Calu3 (cell line): Measurements from ENCODE around the gene MYO3B. TPM values are rescaled to one million over a fixed set of nuclear protein-coding genes. Genes with fewer than 3 reads are reported as not detected.

ENCODE experiments used
- BruUV-seq: library from RNA; stranded (reverse); fragments of 400-500 nt; replicated peaks from 2 replicates; lab custom pipeline; 2021; lab: Mats Ljungman, UMichigan
- CTCF ChIA-PET: fragments of 300-600 bp; sonication (Branson Sonifier 250); formaldehyde crosslinking; loops from one replicate; lab custom pipeline; 2022; ENCODE audit warnings: antibody characterized with exemption; lab: Charles Lee
- DNase-seq: peaks from one replicate; pipeline ENCODE4 v3.0.0; 2022
- H3K27ac Mint-ChIP-seq: one replicate; pipeline ENCODE4 v1.8.0; 2022; ENCODE audit warnings: mixed read lengths; ENCODE audit not compliant: unreplicated experiment
- H3K27me3 Mint-ChIP-seq: one replicate; pipeline ENCODE4 v1.8.0; 2022; ENCODE audit warnings: mixed read lengths; ENCODE audit not compliant: unreplicated experiment
- H3K36me3 Mint-ChIP-seq: one replicate; pipeline ENCODE4 v1.8.0; 2022; ENCODE audit warnings: mild to moderate bottlenecking, moderate library complexity, mixed read lengths; ENCODE audit not compliant: insufficient read depth, unreplicated experiment
- H3K4me1 Mint-ChIP-seq: one replicate; pipeline ENCODE4 v1.8.0; 2022; ENCODE audit warnings: mild to moderate bottlenecking, low read depth, mixed read lengths; ENCODE audit not compliant: unreplicated experiment
- H3K4me3 Mint-ChIP-seq: one replicate; pipeline ENCODE4 v1.8.0; 2022; ENCODE audit warnings: mild to moderate bottlenecking, low read depth, moderate library complexity, mixed read lengths; ENCODE audit not compliant: unreplicated experiment
- H3K9me3 Mint-ChIP-seq: one replicate; pipeline ENCODE4 v1.8.0; 2022; ENCODE audit warnings: low read depth, mixed read lengths; ENCODE audit not compliant: unreplicated experiment
- intact Hi-C: fragments of 100-400 bp; cut with micrococcal nuclease; formaldehyde crosslinking; loops from one replicate; pipeline ENCODE4 v1.10.0; 2022; ENCODE audit not compliant: unreplicated experiment
- total RNA-seq: library from RNA; stranded (reverse); gene quantifications from 2 replicates; pipeline ENCODE4 v1.2.3, GENCODE V29; 2022
- TF ChIP-seq, protein P1 (sequence below): fragments of 200-600 bp; IDR thresholded peaks from one replicate; pipeline ENCODE4 v1.8.0; 2022; ENCODE audit warnings: antibody characterized with exemption; ENCODE audit not compliant: unreplicated experiment

Gene MYO3B
- total RNA-seq, 1 experiment from 2014 or later, result 5.0 TPM

- H3K27me3 Mint-ChIP-seq, result no peaks in the 10 kb centered on the region
- no TSS peak for BruUV-seq
- no peaks in the 10 kb centered on the region for H3K36me3 Mint-ChIP-seq
- no peak overlapping the region for H3K27ac Mint-ChIP-seq
- DNase-seq, result no peak
- no peak overlapping the region for H3K4me3 Mint-ChIP-seq
- no peaks in the 10 kb centered on the region for H3K9me3 Mint-ChIP-seq
- TF ChIP-seq, protein P1, sequence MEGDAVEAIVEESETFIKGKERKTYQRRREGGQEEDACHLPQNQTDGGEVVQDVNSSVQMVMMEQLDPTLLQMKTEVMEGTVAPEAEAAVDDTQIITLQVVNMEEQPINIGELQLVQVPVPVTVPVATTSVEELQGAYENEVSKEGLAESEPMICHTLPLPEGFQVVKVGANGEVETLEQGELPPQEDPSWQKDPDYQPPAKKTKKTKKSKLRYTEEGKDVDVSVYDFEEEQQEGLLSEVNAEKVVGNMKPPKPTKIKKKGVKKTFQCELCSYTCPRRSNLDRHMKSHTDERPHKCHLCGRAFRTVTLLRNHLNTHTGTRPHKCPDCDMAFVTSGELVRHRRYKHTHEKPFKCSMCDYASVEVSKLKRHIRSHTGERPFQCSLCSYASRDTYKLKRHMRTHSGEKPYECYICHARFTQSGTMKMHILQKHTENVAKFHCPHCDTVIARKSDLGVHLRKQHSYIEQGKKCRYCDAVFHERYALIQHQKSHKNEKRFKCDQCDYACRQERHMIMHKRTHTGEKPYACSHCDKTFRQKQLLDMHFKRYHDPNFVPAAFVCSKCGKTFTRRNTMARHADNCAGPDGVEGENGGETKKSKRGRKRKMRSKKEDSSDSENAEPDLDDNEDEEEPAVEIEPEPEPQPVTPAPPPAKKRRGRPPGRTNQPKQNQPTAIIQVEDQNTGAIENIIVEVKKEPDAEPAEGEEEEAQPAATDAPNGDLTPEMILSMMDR, result no peak
- CTCF ChIA-PET, result no interaction called here
- no peaks in the 10 kb centered on the region for H3K4me1 Mint-ChIP-seq
- intact Hi-C loops, result no loop called here
Measured at GRCh38 chr2:170227951-170228350, 50.0 kb downstream of the MYO3B start.

DNA sequence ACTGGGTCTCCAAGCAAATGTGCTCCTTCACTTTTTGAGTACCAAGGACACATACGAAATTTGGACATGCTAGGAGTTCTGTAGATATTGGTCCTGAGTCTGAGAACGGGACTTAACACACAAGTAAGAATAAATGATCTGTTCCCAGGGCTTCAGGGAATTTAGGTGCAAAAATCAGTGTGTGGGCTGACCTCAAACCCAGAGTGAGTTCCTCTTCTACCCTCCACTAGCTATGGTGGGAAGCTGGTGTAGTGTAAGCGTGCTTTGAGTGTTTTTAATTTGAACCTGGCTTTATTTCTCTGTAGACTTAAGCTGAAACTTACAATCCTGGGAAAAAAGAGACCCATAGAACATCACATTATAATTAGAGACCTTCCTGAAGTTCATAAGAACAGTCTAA, 50.5 kb downstream of the MYO3B start:
- no peaks in the 10 kb centered on the region for H3K9me3 Mint-ChIP-seq

DNA sequence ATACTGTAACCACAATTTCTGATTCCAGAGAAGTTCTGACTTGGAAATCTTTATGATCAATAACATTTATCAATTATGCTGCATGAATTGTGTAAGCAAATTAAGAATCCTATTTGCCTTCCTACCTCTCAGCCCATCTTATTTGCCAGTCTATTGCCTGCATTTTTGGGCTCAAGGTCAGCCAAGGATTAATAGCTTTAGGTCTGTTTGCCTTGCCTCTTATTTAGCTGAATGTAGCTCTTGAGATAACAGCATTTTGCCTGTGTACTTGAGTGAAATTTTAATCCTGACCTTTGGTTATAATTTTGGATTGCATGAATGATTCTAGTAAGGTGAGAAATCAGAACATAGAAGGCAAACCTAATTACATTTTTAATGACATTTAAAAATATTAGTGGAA, 51.2 kb downstream of the MYO3B start:
- no peak for DNase-seq
- TF ChIP-seq, protein P1, result no peak
- no TSS peak for BruUV-seq
- Mint-ChIP-seq H3K27ac (no peak overlapping the region), H3K9me3 (no peaks in the 10 kb centered on the region), H3K4me3 (no peak overlapping the region), H3K27me3 (no peaks in the 10 kb centered on the region), H3K36me3 (no peaks in the 10 kb centered on the region), H3K4me1 (no peaks in the 10 kb centered on the region)
- CTCF ChIA-PET, result interaction anchor here (0.8 to 1.3 kb wide), 2 partner anchors 10 to 13 kb away, joined by 3 to 5 read pairs; no protein-coding TSS in a partner anchor
- intact Hi-C loops, result no loop called here

More for the DNA sequence above, 50.5 kb downstream of the MYO3B start:
- no peak for DNase-seq
- TF ChIP-seq, protein P1, result no peak
- Mint-ChIP-seq H3K36me3 (no peaks in the 10 kb centered on the region), H3K27me3 (no peaks in the 10 kb centered on the region), H3K4me3 (no peak overlapping the region), H3K4me1 (no peaks in the 10 kb centered on the region), H3K27ac (no peak overlapping the region)
- CTCF ChIA-PET, result interaction anchor here (1.3 kb wide), 1 partner anchor 11 kb away, joined by 3 read pairs; no protein-coding TSS in a partner anchor
- intact Hi-C loops, result no loop called here
- no TSS peak for BruUV-seq

GRCh38 chr2:170229744-170230143, 51.8 kb downstream of the MYO3B start:
- TF ChIP-seq, protein P1, result no peak
- CTCF ChIA-PET, result interaction anchor here (0.7 to 1.3 kb wide), 3 partner anchors 10 to 116 kb away, joined by 3 to 5 read pairs (median 4); no protein-coding TSS in a partner anchor
- DNase-seq, result no peak
- H3K9me3 Mint-ChIP-seq, result no peaks in the 10 kb centered on the region
- no peaks in the 10 kb centered on the region for H3K27me3 Mint-ChIP-seq
- H3K27ac Mint-ChIP-seq, result no peak overlapping the region
- no TSS peak for BruUV-seq
- no peaks in the 10 kb centered on the region for H3K4me1 Mint-ChIP-seq
- intact Hi-C loops, result loop anchor here (10.0 kb wide), 1 partner anchor 295 kb away; no protein-coding TSS in a partner anchor
- H3K4me3 Mint-ChIP-seq, result no peak overlapping the region
- no peaks in the 10 kb centered on the region for H3K36me3 Mint-ChIP-seq
